UCSD-AML1 (cell line): Measurements from ENCODE around the gene ESPNL.

Experiments
- DNase-seq: peaks from one replicate; lab custom pipeline; 2025; ENCODE audit not compliant: unreplicated experiment; lab: John Stamatoyannopoulos, UW

ESPNL gene

GRCh38 chr2:238128061-238128440, 27.9 kb downstream of the ESPNL start:
- DNase-seq, result no peak

GRCh38 chr2:238128534-238129001, 28.4 kb downstream of the ESPNL start:
- DNase-seq, result no peak

GRCh38 chr2:238129166-238130010, 29.2 kb downstream of the ESPNL start:
- DNase-seq, result no peak

- DNase-seq, result no peak
These were observed 30.1 kb downstream of the ESPNL start for GRCh38 chr2:238130111-238130695.

GRCh38 chr2:238130696-238131628, 30.8 kb downstream of the ESPNL start:
- DNase-seq, result no peak

- no peak for DNase-seq
These were observed 31.8 kb downstream of the ESPNL start for GRCh38 chr2:238131761-238132462.

GRCh38 chr2:238132463-238133450, 32.6 kb downstream of the ESPNL start:
- DNase-seq, result no peak

GRCh38 chr2:238133499-238134392, 33.6 kb downstream of the ESPNL start:
- no peak for DNase-seq

GRCh38 chr2:238134393-238134785, 34.2 kb downstream of the ESPNL start:
- no peak for DNase-seq

- DNase-seq, result no peak
These were observed 35.5 kb downstream of the ESPNL start for GRCh38 chr2:238135601-238136150.

- no peak for DNase-seq
These were observed 36.8 kb downstream of the ESPNL start for GRCh38 chr2:238136820-238137537.

- DNase-seq, result no peak
These were observed 37.7 kb downstream of the ESPNL start for GRCh38 chr2:238137885-238138284.

GRCh38 chr2:238138331-238139195, 38.4 kb downstream of the ESPNL start, which contains the start of gene KLHL30:
KLHL30 (plus strand) TSS chr2:238138668; CDS start chr2:238140755, 2,087 bp downstream.
- DNase-seq, result no peak

- no peak for DNase-seq
These were observed 39.3 kb downstream of the ESPNL start for GRCh38 chr2:238139196-238140039.

- no peak for DNase-seq
These were observed 39.9 kb downstream of the ESPNL start for GRCh38 chr2:238140040-238140439.
